Measurements from ENCODE around the gene RAB3A.
"Not testable (repeated sequence)": the region's sequence is repeated elsewhere in the genome, so short reads cannot be mapped to it uniquely, and the experiment has no call there.

Gene RAB3A

DNA sequence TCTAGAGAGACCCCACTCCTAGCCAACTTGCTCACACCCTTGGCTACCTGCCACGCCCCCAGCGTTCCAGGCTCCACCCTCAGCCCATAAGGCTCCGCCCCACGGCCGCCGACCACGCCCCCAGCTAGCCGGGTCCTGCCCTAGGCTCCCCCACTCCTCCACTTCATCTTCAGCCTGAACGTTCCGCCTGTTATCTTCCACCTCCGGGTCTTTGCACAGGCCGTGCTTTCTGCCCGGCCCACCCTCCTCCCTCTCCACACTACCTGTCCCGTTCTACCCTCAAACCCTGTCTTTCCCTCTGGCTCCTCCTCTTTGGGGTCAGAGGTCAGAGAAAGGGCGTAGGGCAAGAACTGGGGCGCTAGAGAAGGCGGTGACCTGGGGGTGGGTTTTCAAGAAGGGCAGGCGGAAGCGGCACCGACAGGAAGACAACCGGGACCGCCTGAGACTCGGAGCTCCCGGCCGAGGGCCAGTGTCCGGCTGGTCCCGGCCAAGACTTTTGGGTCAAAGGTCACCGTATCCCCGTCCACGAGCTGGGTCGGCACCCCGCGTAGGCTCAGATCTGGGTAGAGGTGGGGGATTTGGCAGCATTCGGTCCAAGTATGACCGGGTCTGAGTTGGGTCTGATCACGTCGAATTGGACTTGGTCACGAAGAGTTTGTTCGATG lies 20.1 kb upstream of the RAB3A start:
- DNase-seq: peak; percentile 63
- ATAC-seq: no peak

DNA sequence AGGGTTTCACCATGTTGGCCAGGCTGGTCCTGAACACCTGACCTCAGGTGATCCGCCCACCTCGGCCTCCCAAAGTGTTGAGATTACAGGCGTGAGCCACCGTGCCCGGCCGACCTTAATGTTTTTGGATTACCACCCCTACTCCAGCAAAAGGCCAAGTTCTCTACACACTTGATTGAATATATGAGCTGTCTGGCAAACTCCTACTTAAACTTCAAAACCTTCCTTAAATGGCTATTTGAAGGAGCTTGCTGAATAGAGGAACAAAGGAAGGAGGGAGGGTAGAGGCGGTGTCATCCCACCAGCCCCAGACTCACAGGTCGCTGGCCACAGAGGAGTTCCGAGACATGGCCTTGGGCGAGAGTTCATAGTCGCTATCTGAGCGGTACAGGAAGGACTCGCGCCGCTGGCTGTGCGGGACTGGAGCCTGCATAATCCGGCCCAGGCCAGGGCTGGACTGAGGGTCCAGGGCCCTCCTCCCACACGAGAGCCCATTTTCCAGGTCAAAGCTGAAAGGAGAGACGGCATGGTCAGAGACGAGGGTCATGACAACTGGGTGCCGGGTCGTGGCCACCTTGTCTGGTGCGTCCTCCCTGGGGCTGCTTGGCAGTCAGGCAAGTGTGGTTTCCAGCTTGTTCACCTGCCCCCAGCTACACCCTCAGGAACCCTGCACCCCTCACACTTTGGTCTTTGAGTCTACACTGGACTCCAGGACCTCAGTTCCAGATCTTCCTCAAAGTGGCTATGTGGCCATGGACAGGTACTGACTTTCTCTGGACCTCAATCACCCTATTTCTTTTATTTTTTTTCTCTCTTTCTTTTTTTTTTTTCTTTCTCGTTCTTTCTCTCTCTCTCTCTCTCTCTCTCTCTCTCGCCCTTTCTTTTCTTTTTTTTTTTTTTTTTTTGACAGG lies 18.2 kb upstream of the RAB3A start:
- DNase-seq: no peak

DNA sequence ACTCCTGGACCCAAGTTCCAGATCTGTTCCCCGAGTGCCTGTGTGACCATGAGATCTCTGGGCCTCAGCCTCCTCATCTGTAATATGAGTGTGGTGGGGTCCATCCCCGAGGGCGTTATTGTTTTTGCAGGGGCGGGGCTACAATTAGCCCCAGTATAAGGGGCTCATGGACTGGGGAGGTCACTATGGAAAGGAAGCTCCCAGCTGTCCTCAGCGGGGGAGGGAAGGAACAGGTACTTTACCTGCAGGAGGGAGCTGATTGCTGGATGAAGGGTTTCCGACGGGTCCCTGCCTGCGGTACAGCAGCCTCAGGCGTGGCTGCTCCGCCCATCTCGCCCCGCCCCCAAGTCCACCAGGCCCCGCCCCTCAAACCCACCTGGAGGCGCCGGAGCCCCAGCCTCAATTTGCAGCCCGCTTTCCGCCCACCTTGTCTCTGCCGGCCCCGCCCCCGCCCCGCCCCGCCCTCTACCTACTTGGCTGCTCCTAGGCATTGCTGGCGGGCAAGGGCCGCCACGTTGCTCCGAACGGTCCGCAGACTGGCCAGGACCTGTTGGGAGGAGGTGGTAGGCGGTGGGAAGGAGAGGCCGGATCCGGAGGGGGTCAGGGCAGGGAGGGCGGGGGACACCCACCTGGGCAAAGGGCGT lies 16.9 kb upstream of the RAB3A start:
- ATAC-seq (no peak), DNase-seq (no peak)

More for the DNA sequence above, 18.2 kb upstream of the RAB3A start:
- ATAC-seq: no peak

DNA sequence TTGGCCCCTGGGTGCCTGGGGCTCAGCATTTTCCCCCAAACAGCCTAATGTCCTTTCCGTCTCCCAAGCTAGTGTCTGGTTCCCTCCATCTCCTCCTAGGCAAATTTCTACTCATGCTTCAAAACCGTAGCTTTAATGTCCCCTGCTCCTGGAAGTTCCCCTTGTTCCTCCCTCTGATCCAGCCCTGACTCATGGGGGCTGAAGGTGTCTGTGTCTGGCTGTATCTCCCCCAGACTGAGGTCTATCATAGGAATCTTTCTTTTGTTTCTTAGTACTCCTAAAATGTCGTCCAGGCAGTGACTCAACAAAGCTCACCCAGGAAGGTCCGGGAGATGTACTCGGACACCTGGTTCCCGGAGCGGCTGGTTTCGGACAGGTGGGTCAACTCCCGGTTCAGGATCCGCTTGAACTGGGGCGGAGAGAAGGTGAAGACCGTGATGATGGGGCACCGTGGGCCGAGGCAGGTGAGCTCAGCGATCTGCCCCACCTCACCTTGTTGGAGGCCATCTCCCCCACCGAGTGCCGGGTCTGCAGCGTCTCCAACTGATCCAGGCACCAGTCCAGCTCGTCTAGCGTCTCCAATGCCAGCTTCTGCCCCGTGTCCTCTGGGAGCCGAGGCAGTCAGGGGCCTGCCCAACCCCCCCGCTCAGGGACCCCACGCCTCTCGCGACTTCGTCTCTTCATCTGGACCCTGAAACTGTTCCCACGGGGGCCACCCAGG lies 16.2 kb upstream of the RAB3A start:
- DNase-seq (no peak), ATAC-seq (no peak)

DNA sequence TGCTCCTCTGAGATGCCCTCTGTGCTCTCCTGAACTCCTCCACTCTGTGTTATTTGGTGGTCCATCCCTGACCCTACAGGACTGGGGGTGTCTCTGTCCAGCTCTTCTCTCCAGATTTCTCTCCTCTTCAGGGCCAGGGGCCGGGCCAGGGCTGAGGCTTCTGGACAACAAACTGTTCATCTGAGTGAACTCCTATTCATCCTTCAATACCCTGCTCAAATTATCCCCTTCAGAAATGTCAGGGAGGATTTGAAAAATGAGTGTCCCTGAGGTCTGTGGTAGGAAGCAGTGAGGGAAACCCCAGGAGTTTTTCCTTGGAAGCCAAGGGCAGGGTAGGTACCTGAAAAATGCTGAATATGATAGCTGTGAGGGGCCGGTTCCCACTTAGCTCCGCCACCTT lies 14.8 kb upstream of the RAB3A start:
- no peak for DNase-seq
- ATAC-seq: no peak

DNA sequence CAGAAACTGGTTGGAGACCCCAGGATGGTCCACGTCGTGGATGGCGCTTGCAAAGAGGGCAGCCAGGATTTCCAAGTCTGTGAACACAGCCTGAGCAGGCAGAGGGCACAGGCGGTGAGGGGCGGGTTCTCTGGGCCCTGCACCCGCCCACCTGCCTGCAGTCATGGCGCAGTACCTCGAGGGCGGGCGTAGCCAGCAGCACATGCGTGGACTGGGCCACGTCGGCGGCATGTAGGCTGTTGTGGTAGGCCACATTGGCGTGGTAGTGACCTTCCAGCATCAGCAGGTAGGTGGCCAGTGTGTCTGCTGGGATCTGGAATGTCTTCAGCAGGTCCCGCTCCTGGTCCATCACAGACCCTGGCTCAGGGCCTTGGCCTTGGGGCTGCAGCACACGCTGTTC lies 14.3 kb upstream of the RAB3A start:
- DNase-seq (no peak), ATAC-seq (no peak)

DNA sequence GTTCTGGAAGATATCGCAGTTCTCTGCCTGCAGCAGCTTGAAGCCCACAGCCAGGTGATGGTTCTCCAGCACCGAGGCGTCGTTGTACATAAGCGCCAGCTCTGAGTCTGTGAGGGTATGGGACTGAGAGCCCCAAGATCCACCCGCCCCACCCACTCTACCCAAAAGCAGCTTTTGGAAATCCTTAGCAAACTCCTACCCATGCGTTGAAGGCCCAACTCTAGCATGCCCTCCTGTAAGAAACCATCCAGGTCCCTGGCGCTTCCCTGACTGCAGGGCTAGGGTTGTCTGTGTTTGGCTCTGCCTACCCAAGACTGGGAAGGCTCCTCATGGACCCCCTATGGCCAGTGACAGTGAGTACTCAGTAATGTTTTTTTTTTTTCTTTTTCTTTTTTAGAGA lies 12.9 kb upstream of the RAB3A start:
- DNase-seq (no peak), ATAC-seq (no peak)

DNA sequence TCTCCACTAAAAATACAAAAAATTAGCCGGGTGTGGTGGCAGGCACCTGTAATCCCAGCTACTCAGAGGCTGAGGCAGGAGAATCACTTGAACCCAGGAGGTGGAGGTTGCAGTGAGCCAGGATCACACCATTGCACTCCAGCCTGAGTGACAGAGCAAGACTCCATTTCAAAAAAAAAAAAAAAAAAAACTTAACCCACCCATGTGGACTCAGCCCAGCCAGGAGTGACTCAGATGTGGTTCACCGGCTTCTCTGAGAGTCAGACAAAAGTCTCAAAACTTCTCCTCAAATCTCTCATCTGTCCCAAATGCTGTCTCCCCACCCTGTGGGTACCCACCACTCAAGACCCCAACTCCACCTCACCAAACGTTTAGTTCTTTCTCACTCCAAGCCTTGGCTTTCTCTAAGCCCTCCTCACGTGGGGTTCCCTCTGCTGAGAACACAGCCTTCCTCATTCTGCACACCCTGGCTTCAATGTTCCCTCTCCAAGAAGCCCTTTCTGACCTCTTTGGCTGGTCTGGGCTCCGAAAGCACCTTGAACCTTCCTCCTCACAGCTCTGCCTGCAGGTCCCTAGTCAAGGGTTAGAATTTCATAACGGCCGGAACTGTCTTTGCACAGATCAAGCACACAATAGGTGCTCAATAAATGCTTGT lies 11.1 kb upstream of the RAB3A start:
- ATAC-seq (peak; percentile 50), DNase-seq (no peak)

DNA sequence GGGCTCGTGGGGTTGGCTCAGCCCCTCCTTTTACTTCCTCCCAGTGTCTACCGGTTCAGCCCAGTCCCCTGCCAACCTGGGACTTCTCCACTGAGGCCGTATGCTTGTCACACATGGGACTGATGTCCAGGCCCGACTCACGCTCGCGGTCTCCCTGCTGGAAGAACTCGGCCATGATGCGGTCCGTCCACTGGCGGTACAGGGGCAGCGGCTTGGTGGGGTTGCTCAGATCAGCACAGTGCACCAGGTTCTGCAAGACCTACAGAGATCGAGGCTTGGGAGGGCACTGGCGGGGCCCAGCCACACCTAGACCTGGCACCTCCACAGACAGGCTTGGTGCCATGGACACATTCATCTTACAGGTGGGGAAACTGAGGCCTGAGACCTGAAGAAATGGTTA lies 7.8 kb upstream of the RAB3A start:
- DNase-seq (no peak), ATAC-seq (no peak)

DNA sequence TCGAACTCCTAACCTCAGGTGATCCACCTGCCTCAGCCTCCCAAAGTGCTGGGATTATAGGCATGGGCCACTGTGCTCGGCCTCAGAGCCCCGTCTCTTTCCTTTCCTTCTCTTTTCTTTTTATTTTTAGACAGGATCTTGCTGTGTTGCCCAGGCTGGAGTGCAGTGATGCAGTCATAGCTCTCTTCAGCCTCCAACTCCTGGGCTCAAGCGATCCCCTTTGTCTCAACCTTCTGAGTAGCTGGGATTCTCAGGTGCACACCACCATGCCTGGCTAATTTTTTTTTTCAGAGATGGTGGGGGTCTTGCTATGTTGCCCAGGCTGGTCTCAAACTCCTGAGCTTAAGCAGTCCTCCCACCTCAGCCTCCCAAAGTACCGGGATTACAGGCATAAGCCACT lies 6.1 kb upstream of the RAB3A start:
- ATAC-seq, DNase-seq: not testable (repeated sequence)

DNA sequence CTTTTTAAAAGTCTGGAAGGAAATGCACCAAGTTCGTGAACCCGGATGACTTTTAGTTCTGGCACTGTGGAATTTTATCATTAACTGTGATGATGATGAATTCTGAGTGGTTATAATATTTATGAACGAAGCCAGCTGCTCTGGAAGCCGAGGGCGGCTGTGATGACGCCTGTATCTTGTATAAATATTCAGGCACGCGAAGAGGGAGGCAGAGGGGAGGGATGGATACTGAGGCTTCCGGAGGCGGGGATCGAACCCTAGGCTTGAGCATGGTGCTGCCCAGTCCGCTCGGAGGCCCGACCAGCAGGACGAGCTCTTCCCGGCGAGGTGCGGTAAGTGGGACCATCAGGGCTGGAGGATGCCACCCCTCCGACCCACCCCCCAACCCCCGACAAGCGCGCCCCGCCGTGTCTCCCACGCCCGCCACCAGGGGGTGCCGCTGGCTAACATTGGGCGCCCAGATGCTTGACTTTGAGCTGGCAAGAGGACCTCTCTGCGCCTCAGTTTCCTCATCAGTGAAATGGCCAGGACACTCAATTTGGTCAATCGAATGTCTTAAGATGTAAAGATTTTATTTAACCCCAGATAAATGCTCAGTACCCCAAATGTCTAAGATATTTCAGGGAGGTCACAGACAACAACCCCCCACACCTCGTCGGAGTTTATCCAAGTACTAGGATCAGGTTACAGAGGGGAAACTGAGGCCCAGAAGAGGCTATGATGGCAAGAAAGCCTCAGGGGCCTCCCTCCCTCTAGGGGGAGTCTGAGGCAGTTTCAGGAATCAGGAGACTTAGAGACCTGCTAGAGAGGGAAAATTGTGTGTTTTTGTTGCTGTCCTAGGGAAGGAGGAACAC lies 4.5 kb upstream of the RAB3A start:
- DNase-seq: peak; percentile 74
- no peak for ATAC-seq

DNA sequence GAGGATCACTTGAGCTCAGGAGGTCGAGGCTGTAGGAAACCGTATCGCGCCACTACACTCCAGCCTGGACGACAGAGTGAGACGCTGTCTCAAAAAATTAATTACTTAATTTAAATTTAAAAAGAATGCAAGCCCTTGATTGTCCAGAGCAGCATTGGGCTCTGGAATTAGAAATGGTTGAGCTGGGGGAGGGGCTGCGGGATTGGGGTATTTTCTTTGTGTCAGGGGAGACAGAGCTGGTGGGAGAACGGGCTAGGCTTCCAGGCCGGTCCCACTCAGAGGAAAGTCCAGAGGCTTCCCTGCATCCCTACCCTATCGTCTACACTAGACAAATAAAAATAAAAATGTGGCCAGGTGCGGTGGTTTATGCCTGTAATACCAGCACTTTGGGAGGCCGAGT lies 2.2 kb upstream of the RAB3A start:
- DNase-seq: no peak

DNA sequence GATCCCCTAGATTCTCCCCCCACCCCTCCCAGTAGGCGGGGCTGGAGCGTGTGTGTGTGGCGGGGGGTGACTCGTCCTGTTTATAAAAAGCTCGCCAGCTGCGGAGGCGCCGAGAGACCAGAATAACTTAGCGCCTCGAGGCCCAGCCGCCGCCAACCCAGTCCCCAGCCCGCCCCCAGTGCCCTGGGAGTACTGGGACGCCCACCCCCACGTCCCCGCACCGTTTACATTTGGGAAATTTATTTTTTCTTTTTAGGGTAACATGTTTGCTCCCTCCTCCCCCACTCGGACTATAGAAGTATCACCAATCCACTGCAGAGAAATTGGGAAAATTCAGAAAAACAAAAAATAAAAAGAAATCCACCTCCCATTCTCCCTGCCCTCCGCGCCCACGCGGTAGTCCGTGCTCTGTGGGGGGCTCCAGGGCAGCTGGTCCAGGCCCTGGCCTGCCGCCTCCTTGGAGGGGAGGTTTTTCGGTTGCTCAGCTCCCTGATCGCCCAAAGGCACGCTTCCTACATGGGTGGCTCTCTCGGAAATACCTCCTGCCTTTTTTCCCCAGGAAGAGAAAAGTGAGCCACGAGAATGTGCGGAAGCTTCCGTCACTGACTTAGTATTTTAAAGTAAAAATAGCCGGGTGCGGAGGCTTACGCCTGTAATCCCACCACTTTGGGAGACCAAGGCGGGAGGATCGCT lies 1.5 kb upstream of the RAB3A start:
- DNase-seq (peak; percentile 67), ATAC-seq (no peak)

More for the DNA sequence above, 2.2 kb upstream of the RAB3A start:
- ATAC-seq: no peak

DNA sequence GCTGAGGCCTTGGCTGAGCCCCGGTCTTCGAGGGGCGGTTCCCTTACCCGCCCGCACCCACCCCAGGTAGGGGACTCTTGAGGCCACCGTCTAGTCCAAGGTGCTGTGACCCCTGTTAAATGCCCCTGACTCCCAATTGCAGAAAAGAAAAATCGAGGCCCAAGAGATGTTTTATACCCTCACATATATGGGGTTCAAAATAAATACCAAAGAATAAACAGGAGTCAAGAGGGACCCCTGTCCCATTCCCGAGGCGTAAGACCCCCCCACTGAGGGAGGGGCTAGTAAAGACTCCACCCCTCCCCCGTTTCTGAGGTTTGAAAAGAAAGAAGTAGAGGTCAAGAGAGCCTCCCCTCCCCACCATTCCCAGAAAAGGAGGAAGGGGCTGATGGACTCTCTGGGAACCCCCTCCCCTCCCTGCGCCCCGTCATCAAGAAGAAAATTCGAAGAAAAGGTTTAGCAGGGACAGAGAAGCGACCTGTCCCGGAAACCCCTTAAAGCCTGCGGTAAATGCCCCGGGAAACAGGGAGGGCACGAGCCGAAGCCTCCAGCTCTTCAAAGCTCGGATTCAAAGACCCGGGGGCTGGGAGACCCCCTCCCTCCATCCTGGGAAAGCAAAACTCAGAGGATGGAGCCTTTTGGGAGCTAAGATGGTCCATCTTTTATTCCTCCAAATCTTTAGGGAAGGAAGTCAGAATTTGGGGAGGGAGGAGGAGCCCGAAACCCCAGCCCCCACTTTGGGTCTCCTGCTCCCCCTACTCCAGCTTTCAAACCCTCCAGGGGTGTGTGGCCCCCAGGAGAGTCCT lies 755 bp upstream of the RAB3A start:
- DNase-seq: peak; percentile 61
- peak; percentile 0 for ATAC-seq

DNA sequence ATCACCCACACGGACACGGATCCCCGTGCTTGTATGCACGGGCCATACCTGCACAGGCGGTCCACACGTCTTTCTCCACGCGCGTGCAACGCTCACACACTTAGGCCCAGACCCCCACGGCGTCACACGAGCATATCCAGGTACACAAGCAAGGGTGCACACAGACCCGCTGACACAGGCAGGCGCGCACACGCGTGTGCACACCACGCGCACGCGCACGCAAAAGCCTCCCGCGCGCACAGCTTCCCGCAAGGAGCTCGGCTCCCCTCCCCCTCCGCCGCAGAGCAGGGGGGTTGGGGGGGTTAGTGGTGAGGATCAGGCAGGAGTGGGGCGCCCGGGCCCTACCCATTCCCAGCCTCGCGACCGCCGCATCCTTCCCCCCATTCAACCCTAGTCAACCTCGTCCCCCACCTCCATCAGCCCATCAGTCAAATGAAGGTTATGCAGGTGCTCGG lies 407 bp downstream of the RAB3A start:
- ATAC-seq (no peak), DNase-seq (peak; percentile 55)

DNA sequence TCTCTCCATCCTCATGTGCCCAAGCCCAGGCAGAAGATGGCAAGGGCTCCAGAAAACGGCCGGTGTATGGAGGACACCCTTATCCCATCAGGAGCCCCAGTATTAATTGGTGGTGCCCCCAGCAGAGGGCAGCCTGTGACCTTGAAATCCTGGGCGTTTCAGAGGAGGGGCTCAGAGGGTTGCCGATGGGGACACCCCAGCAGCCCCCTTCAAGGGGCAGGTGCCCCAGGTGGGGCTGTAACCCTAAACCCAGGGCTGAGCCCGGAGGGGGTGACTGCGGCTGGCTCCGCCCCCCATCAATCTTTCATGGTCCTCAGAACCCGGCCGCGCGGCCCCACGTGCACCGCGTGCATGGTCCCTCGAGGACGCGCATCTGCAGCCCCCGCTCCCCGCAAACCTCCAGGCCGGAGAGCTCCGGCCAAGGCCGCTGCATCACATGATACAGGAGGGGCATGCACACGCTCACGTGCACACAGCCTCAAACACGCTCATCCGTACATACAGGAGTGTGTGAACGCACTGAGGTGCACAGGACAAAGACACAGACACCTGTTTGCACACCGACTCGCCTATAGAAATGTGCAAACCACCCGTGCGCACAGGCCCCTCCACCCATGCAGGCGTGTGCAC lies 949 bp downstream of the RAB3A start:
- ATAC-seq: no peak
- DNase-seq: peak; percentile 46

DNA sequence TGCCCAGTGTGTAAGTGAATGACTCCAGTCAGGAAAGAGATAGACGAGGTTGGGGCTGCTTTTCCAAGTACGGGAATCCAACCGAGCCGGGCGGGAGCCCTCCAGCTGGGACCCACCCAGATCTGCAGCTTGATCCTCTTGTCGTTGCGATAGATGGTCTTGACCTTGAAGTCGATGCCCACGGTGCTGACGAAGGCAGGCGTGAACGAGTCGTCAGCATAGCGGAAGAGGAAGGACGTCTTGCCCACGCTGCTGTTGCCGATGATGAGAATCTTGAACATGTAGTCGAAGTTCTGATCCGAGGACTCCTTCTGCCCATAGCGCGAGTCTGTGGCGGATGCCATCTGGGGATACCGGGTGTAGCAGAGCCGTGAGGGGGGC lies 1.5 kb downstream of the RAB3A start:
- no peak for ATAC-seq
- no peak for DNase-seq

DNA sequence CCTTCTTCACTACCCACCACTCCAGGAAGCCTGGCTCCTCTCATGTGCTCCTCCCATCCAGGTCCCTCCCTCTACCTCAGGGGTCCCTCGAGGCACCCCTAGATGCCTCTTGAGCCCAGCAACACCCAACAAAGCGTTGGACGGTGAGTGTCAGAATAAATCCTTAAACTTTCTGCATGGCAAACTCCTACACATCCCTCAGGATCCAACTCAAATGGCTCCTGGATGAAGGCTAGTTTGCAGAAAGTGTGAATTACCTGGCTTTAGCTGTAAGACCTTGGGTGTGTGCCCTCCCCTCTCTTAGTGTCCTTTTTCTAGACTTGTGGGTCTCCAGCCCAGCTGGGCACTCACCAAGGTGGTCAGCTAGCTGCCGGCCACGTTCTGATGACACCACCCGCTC lies 5.5 kb downstream of the RAB3A start:
- ATAC-seq (no peak), DNase-seq (no peak)

DNA sequence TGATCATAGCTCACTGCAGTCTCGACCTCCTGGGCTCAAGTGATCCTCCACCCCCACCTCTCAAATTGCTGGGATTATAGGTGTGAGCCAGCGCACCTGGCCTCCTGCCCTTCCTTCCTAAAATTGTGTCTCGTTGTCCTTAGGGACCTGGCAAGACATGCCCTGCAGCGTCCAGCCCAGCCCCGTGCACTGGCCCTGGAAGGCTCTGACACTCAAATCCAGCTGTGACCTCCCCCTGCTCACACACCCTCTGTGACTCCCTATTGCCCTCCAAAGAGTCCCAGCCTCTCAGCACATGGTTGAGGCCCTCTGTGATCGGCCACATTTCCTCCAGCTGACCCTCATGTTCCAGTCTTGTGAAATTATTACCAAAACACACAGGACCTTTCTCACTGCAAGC lies 5.9 kb downstream of the RAB3A start:
- DNase-seq (no peak), ATAC-seq (no peak)
